HepG2 (cell line): ENCODE data around the gene NCOA3. TPM values are rescaled to one million over a fixed set of nuclear protein-coding genes. Genes with fewer than 3 reads are reported as not detected.

Experiments
- ATF1 ChIP-seq: IDR thresholded peaks from 2 replicates; pipeline ENCODE4 v1.6.1; 2016; ENCODE audit warnings: mild to moderate bottlenecking, control low read depth
- ATF7 ChIP-seq, 2 experiments: fragments of 450-650 bp in 1 of 2; sonication (generic) in 1 of 2; formaldehyde crosslinking in 1 of 2; IDR thresholded peaks; 2 replicates each; pipeline versions ENCODE4 v1.4.0 to v1.6.1; 2016 to 2020; ENCODE audit warnings: antibody characterized with exemption in 1 of 2, mild to moderate bottlenecking in 1 of 2, missing genetic modification reagents in 1 of 2
- CEBPG ChIP-seq: IDR thresholded peaks from 2 replicates; pipeline ENCODE4 v1.6.1; 2016
- CREBL2 ChIP-seq: sonication (generic); formaldehyde crosslinking; IDR thresholded peaks from 2 replicates; pipeline ENCODE4 v1.8.1; 2023; ENCODE audit warnings: missing genetic modification reagents, mild to moderate bottlenecking, borderline replicate concordance
- FIP1L1 ChIP-seq: fragments of 200-400 bp; formaldehyde crosslinking; IDR thresholded peaks from 2 replicates; pipeline ENCODE4 v1.6.1; 2018; ENCODE audit warnings: low read depth, mild to moderate bottlenecking, low read length, moderate library complexity, borderline replicate concordance; ENCODE audit not compliant: insufficient read depth
- MAFK ChIP-seq, 2 experiments: IDR thresholded peaks in 1 of 2; conservative IDR thresholded peaks in 1 of 2; 2 replicates each; pipeline ENCODE4 v1.6.1; 2011; ENCODE audit warnings: improper control_type of control experiment in 2 of 2, low read length in 2 of 2
- MEF2D ChIP-seq: sonication (generic); formaldehyde crosslinking; IDR thresholded peaks from 2 replicates; pipeline ENCODE4 v1.5.1; 2020; ENCODE audit warnings: mild to moderate bottlenecking, missing genetic modification reagents
- MYC ChIP-seq: sonication (generic); formaldehyde crosslinking; IDR thresholded peaks from 2 replicates; pipeline ENCODE4 v1.9.0; 2021; ENCODE audit warnings: missing genetic modification reagents, borderline replicate concordance
- NR1H2 ChIP-seq: sonication (generic); formaldehyde crosslinking; IDR thresholded peaks from 2 replicates; pipeline ENCODE4 v1.8.1; 2022; ENCODE audit warnings: low read depth, missing genetic modification reagents, borderline replicate concordance
- NR2F2 ChIP-seq: IDR thresholded peaks from 2 replicates; pipeline ENCODE4 v1.6.1; 2012; ENCODE audit warnings: low read depth, inconsistent platforms, borderline replicate concordance
- RNF219 ChIP-seq: sonication (generic); formaldehyde crosslinking; IDR thresholded peaks from 2 replicates; pipeline ENCODE4 v1.5.0; 2020; ENCODE audit warnings: mild to moderate bottlenecking, missing genetic modification reagents
- SAP130 ChIP-seq: IDR thresholded peaks from 2 replicates; pipeline ENCODE4 v1.6.1; 2016; ENCODE audit warnings: low read depth
- SMAD9 ChIP-seq: sonication (generic); formaldehyde crosslinking; IDR thresholded peaks from 2 replicates; pipeline ENCODE4 v1.5.1; 2020; ENCODE audit warnings: mild to moderate bottlenecking, missing genetic modification reagents
- TERF1 ChIP-seq: sonication (generic); formaldehyde crosslinking; IDR thresholded peaks from 2 replicates; pipeline ENCODE4 v1.8.0; 2022; ENCODE audit warnings: mild to moderate bottlenecking, missing genetic modification reagents, moderate library complexity
- TFDP2 ChIP-seq: sonication (generic); formaldehyde crosslinking; IDR thresholded peaks from 2 replicates; pipeline ENCODE4 v1.4.0; 2020; ENCODE audit warnings: missing genetic modification reagents
- TRIM24 ChIP-seq: sonication (generic); formaldehyde crosslinking; IDR thresholded peaks from 2 replicates; pipeline ENCODE4 v1.8.0; 2022; ENCODE audit warnings: mild to moderate bottlenecking, missing genetic modification reagents
- ZBTB2 ChIP-seq: sonication (generic); formaldehyde crosslinking; IDR thresholded peaks from 2 replicates; pipeline ENCODE4 v1.8.0; 2022; ENCODE audit warnings: low read depth, missing genetic modification reagents
- ZBTB25 ChIP-seq: IDR thresholded peaks from 2 replicates; pipeline ENCODE4 v1.6.1; 2018; ENCODE audit warnings: missing genetic modification reagents
- ZFY ChIP-seq: sonication (generic); formaldehyde crosslinking; IDR thresholded peaks from 2 replicates; pipeline ENCODE4 v1.4.0; 2020; ENCODE audit warnings: missing genetic modification reagents
- ZNF382 ChIP-seq: sonication (generic); formaldehyde crosslinking; IDR thresholded peaks from 2 replicates; pipeline ENCODE4 v1.5.0; 2020; ENCODE audit warnings: missing genetic modification reagents, mild to moderate bottlenecking, borderline replicate concordance
- ZNF674 ChIP-seq: sonication (generic); formaldehyde crosslinking; IDR thresholded peaks from 2 replicates; pipeline ENCODE4 v1.5.0; 2020; ENCODE audit warnings: low read depth, mild to moderate bottlenecking, missing genetic modification reagents
- ZNF746 ChIP-seq: sonication (generic); formaldehyde crosslinking; IDR thresholded peaks from 2 replicates; pipeline ENCODE4 v1.8.0; 2022; ENCODE audit warnings: mild to moderate bottlenecking, missing genetic modification reagents
- polyA plus RNA-seq, 8 experiments: library from polyadenylated mRNA; depleted of rRNA in 3 of 8; stranded (reverse) in 7 of 8; unstranded in 1 of 8; fragments of >200 nt; fragmentation: Illumina TruSeq in 4 of 8; extraction: Trizol in 4 of 8; gene quantifications; 2 replicates each; pipeline versions ENCODE4 v1.2.1 to v1.2.3, GENCODE V29; 2011 to 2016; ENCODE audit warnings: low read depth in 4 of 8, missing spikeins in 1 of 8, mixed read lengths in 1 of 8; ENCODE audit not compliant: insufficient read depth in 1 of 8
- total RNA-seq, 5 experiments: library from RNA; depleted of rRNA; stranded (reverse); fragments of >200 nt; fragmentation: Illumina TruSeq; extraction: Trizol; gene quantifications; 2 replicates each; pipeline ENCODE4 v1.2.3, GENCODE V29; 2016; ENCODE audit warnings: low read depth in 1 of 5

Gene NCOA3
- total and polyA plus RNA-seq, 2 of the 13 experiments (the other 11 are each of a cell fraction or from before 2014, with no cell fraction given), result 35.0 to 56.8 TPM

- TF ChIP-seq ZNF674, result no peak
- no peak for TF ChIP-seq TFDP2 (CRISPR knock-in tag)
- no peak for TF ChIP-seq ZBTB2
- no peak for TF ChIP-seq CREBL2 (CRISPR knock-in tag)
- TF ChIP-seq ATF1 (CRISPR knock-in tag), result 0 out of 2 replicates have a peak, but pooled peaks have one; percentile 10
- TF ChIP-seq MAFK (conservative IDR thresholded peaks at IDR 0.05 in 1 of 2, IDR thresholded peaks at IDR 0.05 in 1 of 2; ENCODE audit: low read length in 2 of 2), result peak; percentile 44 to 80; a peak in 3 of 4 replicates
- no peak for TF ChIP-seq MYC (CRISPR knock-in tag)
- no peak for TF ChIP-seq NR1H2 (CRISPR knock-in tag)
- TF ChIP-seq TERF1 (CRISPR knock-in tag), result no peak
- TF ChIP-seq TRIM24 (CRISPR knock-in tag), result no peak
- TF ChIP-seq ZNF382, result no peak
- TF ChIP-seq ZNF746, result no peak
- TF ChIP-seq ZFY (CRISPR knock-in tag), result no peak
- TF ChIP-seq FIP1L1, result no peak
- peak; percentile 81 for TF ChIP-seq ATF7 (IDR thresholded peaks at IDR 0.05)
- no peak for TF ChIP-seq ATF7 (CRISPR knock-in tag; IDR thresholded peaks at IDR 0.05)
- TF ChIP-seq CEBPG, result peak; percentile 26; the same call in 1 of the 2 replicates
- no peak for TF ChIP-seq ZBTB25
- no peak for TF ChIP-seq RNF219 (CRISPR knock-in tag)
- TF ChIP-seq SAP130, result no peak
- no peak for TF ChIP-seq SMAD9 (CRISPR knock-in tag)
- TF ChIP-seq NR2F2, result no peak
- no peak for TF ChIP-seq MEF2D (CRISPR knock-in tag)
Measured at GRCh38 chr20:47598911-47599744, 97.4 kb downstream of the NCOA3 start (continued).
